ENCODE data around the gene KRT7.

DNA sequence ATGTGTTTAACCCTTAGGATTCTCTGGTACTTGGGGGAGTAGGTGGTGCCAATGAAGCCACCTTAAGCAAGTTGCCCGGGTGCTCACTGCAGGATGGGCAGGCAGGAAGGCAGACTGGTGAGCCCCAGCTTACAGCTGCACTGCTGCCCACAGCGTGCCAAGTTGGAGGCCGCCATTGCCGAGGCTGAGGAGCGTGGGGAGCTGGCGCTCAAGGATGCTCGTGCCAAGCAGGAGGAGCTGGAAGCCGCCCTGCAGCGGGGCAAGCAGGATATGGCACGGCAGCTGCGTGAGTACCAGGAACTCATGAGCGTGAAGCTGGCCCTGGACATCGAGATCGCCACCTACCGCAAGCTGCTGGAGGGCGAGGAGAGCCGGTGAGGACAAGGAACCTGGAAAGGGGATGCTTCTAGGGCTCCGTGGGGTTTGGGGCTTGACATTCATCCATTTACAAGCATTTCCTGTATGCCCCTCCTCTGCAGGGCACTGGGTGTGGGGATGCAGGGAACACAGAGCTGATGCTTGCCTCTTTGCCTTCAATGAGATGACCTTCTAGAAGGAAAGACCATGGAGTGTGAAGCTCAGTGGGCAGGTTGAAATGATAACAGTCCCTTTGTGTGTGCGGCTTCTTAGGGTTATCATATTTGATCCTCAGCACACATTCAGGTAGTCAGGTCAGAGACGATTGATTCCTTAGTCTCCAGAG, 12.4 kb downstream of the KRT7 start:
- TF ChIP-seq SIN3A (IDR thresholded peaks at IDR 0.05; ENCODE audit: borderline replicate concordance, insufficient read depth, low read length) (no peak), TAF1 (IDR thresholded peaks at IDR 0.05; ENCODE audit: borderline replicate concordance, insufficient read depth, low read length) (no peak)
- TF ChIP-seq, protein P1, sequence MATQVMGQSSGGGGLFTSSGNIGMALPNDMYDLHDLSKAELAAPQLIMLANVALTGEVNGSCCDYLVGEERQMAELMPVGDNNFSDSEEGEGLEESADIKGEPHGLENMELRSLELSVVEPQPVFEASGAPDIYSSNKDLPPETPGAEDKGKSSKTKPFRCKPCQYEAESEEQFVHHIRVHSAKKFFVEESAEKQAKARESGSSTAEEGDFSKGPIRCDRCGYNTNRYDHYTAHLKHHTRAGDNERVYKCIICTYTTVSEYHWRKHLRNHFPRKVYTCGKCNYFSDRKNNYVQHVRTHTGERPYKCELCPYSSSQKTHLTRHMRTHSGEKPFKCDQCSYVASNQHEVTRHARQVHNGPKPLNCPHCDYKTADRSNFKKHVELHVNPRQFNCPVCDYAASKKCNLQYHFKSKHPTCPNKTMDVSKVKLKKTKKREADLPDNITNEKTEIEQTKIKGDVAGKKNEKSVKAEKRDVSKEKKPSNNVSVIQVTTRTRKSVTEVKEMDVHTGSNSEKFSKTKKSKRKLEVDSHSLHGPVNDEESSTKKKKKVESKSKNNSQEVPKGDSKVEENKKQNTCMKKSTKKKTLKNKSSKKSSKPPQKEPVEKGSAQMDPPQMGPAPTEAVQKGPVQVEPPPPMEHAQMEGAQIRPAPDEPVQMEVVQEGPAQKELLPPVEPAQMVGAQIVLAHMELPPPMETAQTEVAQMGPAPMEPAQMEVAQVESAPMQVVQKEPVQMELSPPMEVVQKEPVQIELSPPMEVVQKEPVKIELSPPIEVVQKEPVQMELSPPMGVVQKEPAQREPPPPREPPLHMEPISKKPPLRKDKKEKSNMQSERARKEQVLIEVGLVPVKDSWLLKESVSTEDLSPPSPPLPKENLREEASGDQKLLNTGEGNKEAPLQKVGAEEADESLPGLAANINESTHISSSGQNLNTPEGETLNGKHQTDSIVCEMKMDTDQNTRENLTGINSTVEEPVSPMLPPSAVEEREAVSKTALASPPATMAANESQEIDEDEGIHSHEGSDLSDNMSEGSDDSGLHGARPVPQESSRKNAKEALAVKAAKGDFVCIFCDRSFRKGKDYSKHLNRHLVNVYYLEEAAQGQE (IDR thresholded peaks at IDR 0.05; ENCODE audit: insufficient read depth in 1 of 2, low read depth in 2 of 2, low read length in 2 of 2) = no peak
